Fibroblast of lung (primary cell): ENCODE data around the gene GOLPH3L. TPM values are rescaled to one million over a fixed set of nuclear protein-coding genes. Genes with fewer than 3 reads are reported as not detected.

ENCODE experiments used
- DNase-seq, 2 donors: peaks; one replicate each; pipeline versions ENCODE4 v3.0.0 to v3.0.0-alpha.2; 2010; ENCODE audit warnings: low read depth in 2 of 2
- H2AFZ ChIP-seq: 2 replicates; pipeline ENCODE4 v1.5.1; 2012; ENCODE audit warnings: low read length, control low read depth, inconsistent platforms
- H3K27ac ChIP-seq: 2 replicates; pipeline ENCODE4 v1.5.1; 2011; ENCODE audit warnings: low read length, control low read depth; ENCODE audit not compliant: insufficient read depth
- H3K27me3 ChIP-seq: 2 replicates; pipeline ENCODE4 v1.5.1; 2011; ENCODE audit warnings: mild to moderate bottlenecking, low read length; ENCODE audit not compliant: control insufficient read depth, insufficient read depth
- H3K36me3 ChIP-seq: 2 replicates; pipeline ENCODE4 v1.5.1; 2011; ENCODE audit warnings: low read length; ENCODE audit not compliant: control insufficient read depth, insufficient read depth
- H3K4me1 ChIP-seq: 2 replicates; pipeline ENCODE4 v1.5.1; 2011; ENCODE audit warnings: low read length; ENCODE audit not compliant: control insufficient read depth, insufficient read depth; ENCODE audit errors: extremely low read depth
- H3K4me2 ChIP-seq: 2 replicates; pipeline ENCODE4 v1.5.1; 2011; ENCODE audit warnings: low read length, control low read depth; ENCODE audit not compliant: insufficient read depth; ENCODE audit errors: extremely low read depth
- H3K4me3 ChIP-seq, 4 experiments: fragments of 200-600 bp in 1 of 4; sonication (generic) in 1 of 4; replicated peaks in 1 of 4; 2 replicates each; pipeline ENCODE4 v1.5.1; 2011 to 2016; ENCODE audit warnings: low read length in 4 of 4, low read depth in 3 of 4, mild to moderate bottlenecking in 3 of 4, control low read depth in 2 of 4, inconsistent platforms in 1 of 4, mixed read lengths in 1 of 4; ENCODE audit not compliant: insufficient read depth in 1 of 4; ENCODE audit errors: control extremely low read depth in 1 of 4
- H3K79me2 ChIP-seq: 2 replicates; pipeline ENCODE4 v1.5.1; 2012; ENCODE audit warnings: mild to moderate bottlenecking, low read length, inconsistent platforms; ENCODE audit not compliant: control insufficient read depth, insufficient read depth
- H3K9ac ChIP-seq: 2 replicates; pipeline ENCODE4 v1.5.1; 2011; ENCODE audit warnings: mild to moderate bottlenecking, low read length, control low read depth; ENCODE audit not compliant: insufficient read depth
- H3K9me3 ChIP-seq: 2 replicates; pipeline ENCODE4 v1.5.1; 2012; ENCODE audit warnings: low read depth, low read length; ENCODE audit not compliant: control insufficient read depth, insufficient read depth
- H4K20me1 ChIP-seq: 2 replicates; pipeline ENCODE4 v1.5.1; 2011; ENCODE audit warnings: low read length; ENCODE audit not compliant: control insufficient read depth, insufficient read depth; ENCODE audit errors: extremely low read depth
- CTCF ChIP-seq, 2 donors: IDR thresholded peaks in 1 of 2; conservative IDR thresholded peaks in 1 of 2; 1 replicate in 1 of 2; 2 replicates in 1 of 2; pipeline ENCODE4 v1.5.1; 2011 to 2012; ENCODE audit warnings: low read length in 2 of 2, control low read depth in 1 of 2, inconsistent platforms in 1 of 2, low read depth in 1 of 2, mild to moderate bottlenecking in 1 of 2
- EZH2 ChIP-seq: IDR thresholded peaks from 2 replicates; pipeline ENCODE4 v1.5.1; 2012; ENCODE audit warnings: low read length, control low read depth, mild to moderate bottlenecking; ENCODE audit errors: missing control alignments
- polyA plus RNA-seq, 2 donors: library from polyadenylated mRNA; depleted of rRNA in 1 of 2; stranded (reverse) in 1 of 2; unstranded in 1 of 2; fragments of >200 nt; gene quantifications; 2 replicates each; pipeline ENCODE4 v1.2.1, GENCODE V29; 2011 to 2012; ENCODE audit warnings: missing spikeins in 1 of 2
- total RNA-seq: library from RNA; depleted of rRNA; stranded (reverse); fragments of >200 nt; gene quantifications from 2 replicates; pipeline ENCODE4 v1.2.1, GENCODE V29; 2014

GOLPH3L gene
- total and polyA plus RNA-seq, 2 donors (not counting 1 experiment from before 2014, with no cell fraction given) = 11.1 to 28.7 TPM

- Histone ChIP-seq H3K4me1 (no peaks in the 10 kb centered on the region), H2AFZ (no peak overlapping the region), H3K36me3 (peaks cover 2% of the 10 kb centered on the region), H4K20me1 (no peaks in the 10 kb centered on the region), H3K79me2 (peaks cover 4% of the 10 kb centered on the region), H3K4me3 (no peak overlapping the region), H3K27me3 (no peaks in the 10 kb centered on the region), H3K27ac (no peak overlapping the region), H3K4me2 (no peak overlapping the region), H3K9me3 (no peaks in the 10 kb centered on the region), H3K9ac (no peak overlapping the region)
- TF ChIP-seq CTCF (conservative IDR thresholded peaks at IDR 0.05 in 1 of 2, IDR thresholded peaks at IDR 0.05 in 1 of 2; ENCODE audit: low read depth in 1 of 2, low read length in 2 of 2) (no peak), EZH2 (no peak)
- no peak for DNase-seq
Observed at GRCh38 chr1:150692720-150693119, 4.2 kb downstream of the GOLPH3L start.

GRCh38 chr1:150688763-150689162, 8.2 kb downstream of the GOLPH3L start:
- H3K4me3 ChIP-seq = no peak overlapping the region
- peaks cover 2% of the 10 kb centered on the region for H3K36me3 ChIP-seq
- no peak overlapping the region for H3K9ac ChIP-seq
- no peaks in the 10 kb centered on the region for H3K4me1 ChIP-seq
- H3K27me3 ChIP-seq = no peaks in the 10 kb centered on the region
- TF ChIP-seq EZH2 (no peak), CTCF (conservative IDR thresholded peaks at IDR 0.05 in 1 of 2, IDR thresholded peaks at IDR 0.05 in 1 of 2; ENCODE audit: low read depth in 1 of 2, low read length in 2 of 2) (no peak)
- no peak overlapping the region for H3K27ac ChIP-seq
- H2AFZ ChIP-seq = no peak overlapping the region
- no peaks in the 10 kb centered on the region for H4K20me1 ChIP-seq
- H3K4me2 ChIP-seq = no peak overlapping the region
- no peaks in the 10 kb centered on the region for H3K9me3 ChIP-seq
- no peaks in the 10 kb centered on the region for H3K79me2 ChIP-seq
- DNase-seq = no peak

GRCh38 chr1:150686275-150686674, 10.7 kb downstream of the GOLPH3L start:
- no peak overlapping the region for H3K27ac ChIP-seq
- H3K4me2 ChIP-seq = no peak overlapping the region
- H3K4me1 ChIP-seq = no peaks in the 10 kb centered on the region
- no peak for DNase-seq
- peaks cover 2% of the 10 kb centered on the region for H3K36me3 ChIP-seq
- no peak overlapping the region for H2AFZ ChIP-seq
- H3K9me3 ChIP-seq = no peaks in the 10 kb centered on the region
- no peaks in the 10 kb centered on the region for H3K27me3 ChIP-seq
- H4K20me1 ChIP-seq = no peaks in the 10 kb centered on the region
- H3K79me2 ChIP-seq = no peaks in the 10 kb centered on the region
- TF ChIP-seq CTCF (conservative IDR thresholded peaks at IDR 0.05 in 1 of 2, IDR thresholded peaks at IDR 0.05 in 1 of 2; ENCODE audit: low read depth in 1 of 2, low read length in 2 of 2) = no peak
- no peak for TF ChIP-seq EZH2
- no peak overlapping the region for H3K9ac ChIP-seq
- H3K4me3 ChIP-seq = no peak overlapping the region
